GM18499 (cell line): ENCODE measurements around the gene NKD1.

Experiments used
- ATAC-seq: cut with Tn5 transposase; IDR thresholded peaks from one replicate; pipeline ENCODE4 v1.9.1; 2021; ENCODE audit warnings: moderate number of reproducible peaks; ENCODE audit not compliant: insufficient read depth, unreplicated experiment

The NKD1 gene

GRCh38 chr16:50664270-50664669 lies 116.1 kb downstream of the NKD1 start:
- ATAC-seq, result no peak

GRCh38 chr16:50665128-50665878 lies 117.1 kb downstream of the NKD1 start:
- no peak for ATAC-seq

GRCh38 chr16:50666658-50667496 lies 118.7 kb downstream of the NKD1 start:
- ATAC-seq, result peak; percentile 61

GRCh38 chr16:50667497-50668367 lies 119.5 kb downstream of the NKD1 start:
- no peak for ATAC-seq

- ATAC-seq, result no peak
Measured at GRCh38 chr16:50668368-50669008, 120.3 kb downstream of the NKD1 start.

- ATAC-seq, result no peak
Measured at GRCh38 chr16:50669741-50670140, 121.5 kb downstream of the NKD1 start.

GRCh38 chr16:50670476-50670875 lies 122.3 kb downstream of the NKD1 start:
- no peak for ATAC-seq

- ATAC-seq, result no peak
Measured at GRCh38 chr16:50671644-50672260, 123.6 kb downstream of the NKD1 start.

- ATAC-seq, result no peak
Measured at GRCh38 chr16:50673496-50674275, 125.5 kb downstream of the NKD1 start.

- ATAC-seq, result no peak
Measured at GRCh38 chr16:50674831-50675230, 126.6 kb downstream of the NKD1 start.

- ATAC-seq, result no peak
Measured at GRCh38 chr16:50675686-50676610, 127.8 kb downstream of the NKD1 start.

- no peak for ATAC-seq
Measured at GRCh38 chr16:50676684-50677225, 128.6 kb downstream of the NKD1 start.

- ATAC-seq, result no peak
Measured at GRCh38 chr16:50677351-50677750, 129.2 kb downstream of the NKD1 start.

- ATAC-seq, result no peak
Measured at GRCh38 chr16:50678531-50678930, 130.3 kb downstream of the NKD1 start.

GRCh38 chr16:50679266-50679665 lies 131.1 kb downstream of the NKD1 start:
- no peak for ATAC-seq

GRCh38 chr16:50679676-50680555 lies 131.7 kb downstream of the NKD1 start:
- no peak for ATAC-seq

GRCh38 chr16:50680556-50680893 lies 132.3 kb downstream of the NKD1 start:
- ATAC-seq, result no peak
